SK-N-SH (cell line): ENCODE results near the gene SLC22A4.

Source experiments
- EP300 ChIP-seq, 2 experiments: IDR thresholded peaks; 2 replicates each; pipeline versions ENCODE4 v1.4.0 to v1.6.1; 2012; ENCODE audit warnings: borderline replicate concordance in 1 of 2, low read depth in 1 of 2, low read length in 1 of 2
- EZH2phosphoT487 ChIP-seq: fragments of 200-600 bp; sonication (generic); IDR thresholded peaks from 2 replicates; pipeline ENCODE4 v1.6.1; 2017; ENCODE audit warnings: low read depth, mixed run types, mild to moderate bottlenecking, antibody characterized with exemption, moderate library complexity, borderline replicate concordance
- GATA2 ChIP-seq: sonication (generic); formaldehyde crosslinking; IDR thresholded peaks from 2 replicates; pipeline ENCODE4 v1.5.0; 2020; ENCODE audit warnings: mild to moderate bottlenecking, missing genetic modification reagents
- JUND ChIP-seq: IDR thresholded peaks from 2 replicates; pipeline ENCODE4 v1.4.0; 2012
- NFIC ChIP-seq: IDR thresholded peaks from 2 replicates; pipeline ENCODE4 v1.4.0; 2012; ENCODE audit warnings: borderline replicate concordance
- RAD21 ChIP-seq: IDR thresholded peaks from 2 replicates; pipeline ENCODE4 v1.6.1; 2012; ENCODE audit warnings: mild to moderate bottlenecking, low read length
- RXRA ChIP-seq: IDR thresholded peaks from 2 replicates; pipeline ENCODE4 v1.4.0; 2012; ENCODE audit warnings: low read depth, mild to moderate bottlenecking, borderline replicate concordance
- SMC3 ChIP-seq: IDR thresholded peaks from 2 replicates; pipeline ENCODE4 v1.6.1; 2012; ENCODE audit warnings: low read depth, low read length, improper control_type of control experiment
- TCF12 ChIP-seq: IDR thresholded peaks from 2 replicates; pipeline ENCODE4 v1.4.0; 2012
- YY1 ChIP-seq: IDR thresholded peaks from 2 replicates; pipeline ENCODE4 v1.4.0; 2012; ENCODE audit warnings: low read depth, mild to moderate bottlenecking
- TF ChIP-seq, protein P1 (sequence below): fragments of 200-600 bp; sonication (generic); IDR thresholded peaks from 2 replicates; pipeline ENCODE4 v1.6.1; 2017; ENCODE audit warnings: antibody characterized with exemption, mild to moderate bottlenecking, moderate library complexity
- TF ChIP-seq, protein P2 (sequence below): IDR thresholded peaks from 2 replicates; pipeline ENCODE4 v1.4.0; 2012; ENCODE audit warnings: low read depth

DNA sequence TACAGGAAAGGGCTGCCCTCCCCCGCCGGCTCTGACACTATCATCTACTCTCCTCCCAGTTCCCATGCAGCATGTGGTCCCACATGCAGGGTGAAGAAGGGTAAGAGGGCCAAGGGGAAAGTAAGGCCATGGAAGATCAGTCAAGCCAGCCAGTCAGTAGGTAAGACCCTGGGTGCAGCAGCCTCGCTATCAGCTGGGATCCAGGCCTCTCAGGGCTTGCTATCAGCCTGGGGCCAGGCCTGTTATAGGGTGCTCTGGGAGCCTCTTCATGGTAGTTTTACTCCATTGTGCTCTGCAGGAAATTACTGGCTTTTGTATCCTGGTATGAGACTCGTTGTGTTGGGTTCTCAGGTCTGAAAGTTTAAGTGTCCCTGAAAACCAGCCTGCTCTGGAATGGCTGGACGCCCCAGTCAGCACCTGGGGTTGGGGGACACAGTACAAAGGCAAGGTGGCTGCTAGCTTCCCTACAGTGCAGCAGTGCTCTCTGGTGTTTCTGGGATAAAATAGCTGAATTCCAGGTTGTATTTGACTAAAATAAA, 21.4 kb downstream of the SLC22A4 start:
- TF ChIP-seq RAD21, result peak; percentile 51
- TF ChIP-seq, protein P1, sequence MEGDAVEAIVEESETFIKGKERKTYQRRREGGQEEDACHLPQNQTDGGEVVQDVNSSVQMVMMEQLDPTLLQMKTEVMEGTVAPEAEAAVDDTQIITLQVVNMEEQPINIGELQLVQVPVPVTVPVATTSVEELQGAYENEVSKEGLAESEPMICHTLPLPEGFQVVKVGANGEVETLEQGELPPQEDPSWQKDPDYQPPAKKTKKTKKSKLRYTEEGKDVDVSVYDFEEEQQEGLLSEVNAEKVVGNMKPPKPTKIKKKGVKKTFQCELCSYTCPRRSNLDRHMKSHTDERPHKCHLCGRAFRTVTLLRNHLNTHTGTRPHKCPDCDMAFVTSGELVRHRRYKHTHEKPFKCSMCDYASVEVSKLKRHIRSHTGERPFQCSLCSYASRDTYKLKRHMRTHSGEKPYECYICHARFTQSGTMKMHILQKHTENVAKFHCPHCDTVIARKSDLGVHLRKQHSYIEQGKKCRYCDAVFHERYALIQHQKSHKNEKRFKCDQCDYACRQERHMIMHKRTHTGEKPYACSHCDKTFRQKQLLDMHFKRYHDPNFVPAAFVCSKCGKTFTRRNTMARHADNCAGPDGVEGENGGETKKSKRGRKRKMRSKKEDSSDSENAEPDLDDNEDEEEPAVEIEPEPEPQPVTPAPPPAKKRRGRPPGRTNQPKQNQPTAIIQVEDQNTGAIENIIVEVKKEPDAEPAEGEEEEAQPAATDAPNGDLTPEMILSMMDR, result no peak
- no peak for TF ChIP-seq GATA2 (CRISPR knock-in tag)
- TF ChIP-seq EZH2phosphoT487, result no peak
- TF ChIP-seq NFIC, result no peak
- no peak for TF ChIP-seq EP300 (IDR thresholded peaks at IDR 0.05; ENCODE audit: borderline replicate concordance in 1 of 2, low read depth in 1 of 2, low read length in 1 of 2)
- no peak for TF ChIP-seq TCF12
- TF ChIP-seq, protein P2, sequence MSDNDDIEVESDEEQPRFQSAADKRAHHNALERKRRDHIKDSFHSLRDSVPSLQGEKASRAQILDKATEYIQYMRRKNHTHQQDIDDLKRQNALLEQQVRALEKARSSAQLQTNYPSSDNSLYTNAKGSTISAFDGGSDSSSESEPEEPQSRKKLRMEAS, result no peak
- no peak for TF ChIP-seq RXRA
- TF ChIP-seq JUND, result no peak
- 0 out of 2 replicates have a peak, but pooled peaks have one; percentile 11 for TF ChIP-seq SMC3
- TF ChIP-seq YY1, result no peak
